Liver (tissue), 9 donors: ENCODE results near the gene GSTM3. TPM values are rescaled to one million over a fixed set of nuclear protein-coding genes. Genes with fewer than 3 reads are reported as not detected.
"Not testable (repeated sequence)": the region's sequence is repeated elsewhere in the genome, so short reads cannot be mapped to it uniquely, and the experiment has no call there.

ENCODE experiments used
- DNase-seq: peaks from one replicate; pipeline ENCODE4 v3.0.0-alpha.2; 2017; ENCODE audit warnings: low spot score
- H3K27ac ChIP-seq, 2 donors: one replicate each; pipeline ENCODE4 v1.7.0; 2013; ENCODE audit warnings: inconsistent platforms in 2 of 2, low read length in 2 of 2, control low read depth in 1 of 2, low read depth in 1 of 2, mild to moderate bottlenecking in 1 of 2
- H3K27me3 ChIP-seq, 4 donors: one replicate each; pipeline versions ENCODE4 v1.6.1 to v1.7.0; 2013; ENCODE audit warnings: low read length in 3 of 4, inconsistent platforms in 1 of 4, mild to moderate bottlenecking in 1 of 4, moderate library complexity in 1 of 4; ENCODE audit not compliant: control insufficient read depth in 4 of 4, insufficient read depth in 4 of 4
- H3K36me3 ChIP-seq, 4 donors: one replicate each; pipeline versions ENCODE4 v1.6.1 to v1.7.0; 2013; ENCODE audit warnings: low read length in 3 of 4, mild to moderate bottlenecking in 3 of 4, low read depth in 1 of 4, moderate library complexity in 1 of 4; ENCODE audit not compliant: control insufficient read depth in 4 of 4, insufficient read depth in 3 of 4
- H3K4me1 ChIP-seq, 4 donors: one replicate each; pipeline versions ENCODE4 v1.6.1 to v1.7.0; 2013; ENCODE audit warnings: low read length in 3 of 4, mild to moderate bottlenecking in 3 of 4, moderate library complexity in 1 of 4; ENCODE audit not compliant: control insufficient read depth in 4 of 4, insufficient read depth in 4 of 4
- H3K4me3 ChIP-seq, 3 donors: one replicate each; pipeline versions ENCODE4 v1.6.1 to v1.7.0; 2013; ENCODE audit warnings: low read length in 3 of 3, control low read depth in 1 of 3, low read depth in 1 of 3, mild to moderate bottlenecking in 1 of 3
- H3K9ac ChIP-seq, 2 donors: one replicate each; pipeline ENCODE4 v1.7.0; 2013; ENCODE audit warnings: low read length in 2 of 2, mild to moderate bottlenecking in 2 of 2, moderate library complexity in 2 of 2, control low read depth in 1 of 2, low read depth in 1 of 2
- H3K9me3 ChIP-seq, 4 donors: one replicate each; pipeline versions ENCODE4 v1.6.1 to v1.7.0; 2013; ENCODE audit warnings: low read length in 3 of 4; ENCODE audit not compliant: control insufficient read depth in 4 of 4
- ATF3 ChIP-seq: IDR thresholded peaks from 2 replicates; pipeline ENCODE4 v1.6.1; 2016; ENCODE audit warnings: antibody characterized with exemption
- EGR1 ChIP-seq, 2 donors: IDR thresholded peaks; 2 replicates each; pipeline ENCODE4 v1.6.1; 2016 to 2018; ENCODE audit warnings: antibody characterized with exemption in 2 of 2, low read depth in 2 of 2
- FOXA1 ChIP-seq: IDR thresholded peaks from 2 replicates; pipeline ENCODE4 v1.6.1; 2016; ENCODE audit warnings: antibody characterized with exemption
- GABPA ChIP-seq, 2 donors: IDR thresholded peaks in 1 of 2; conservative IDR thresholded peaks in 1 of 2; 2 replicates each; pipeline ENCODE4 v1.6.1; 2016; ENCODE audit warnings: antibody characterized with exemption in 2 of 2, mild to moderate bottlenecking in 1 of 2, moderate library complexity in 1 of 2
- RXRA ChIP-seq, 2 donors: IDR thresholded peaks; 2 replicates each; pipeline ENCODE4 v1.6.1; 2017 to 2018; ENCODE audit warnings: antibody characterized with exemption in 2 of 2, mild to moderate bottlenecking in 1 of 2
- SP1 ChIP-seq: IDR thresholded peaks from 2 replicates; pipeline ENCODE4 v1.6.1; 2018; ENCODE audit warnings: antibody characterized with exemption, mild to moderate bottlenecking
- TAF1 ChIP-seq: conservative IDR thresholded peaks from 2 replicates; pipeline ENCODE4 v1.6.1; 2016; ENCODE audit warnings: antibody characterized with exemption, mild to moderate bottlenecking
- YY1 ChIP-seq: IDR thresholded peaks from 2 replicates; pipeline ENCODE4 v1.6.1; 2016; ENCODE audit warnings: antibody characterized with exemption, mild to moderate bottlenecking
- WGBS: extraction: QIAGEN DNeasy Blood & Tissue Kit; methylation state at CpG from one replicate; pipeline ENCODE4 v1.1.7; 2013; 5-methylcytosine and 5-hydroxymethylcytosine counted together
- polyA plus RNA-seq, 2 donors: library from polyadenylated mRNA; stranded (reverse) in 1 of 2; unstranded in 1 of 2; fragments of 200-250 nt in 1 of 2; fragments of >200 nt in 1 of 2; fragmentation: Nextera tagmentation in 1 of 2; extraction: Ambion mirVana in 1 of 2; gene quantifications; one replicate each; pipeline versions ENCODE4 v1.2.1 to v1.2.3, GENCODE V29; 2013 to 2015
- total RNA-seq, 2 donors: library from RNA; depleted of rRNA; stranded (reverse); fragments of >200 nt; gene quantifications; one replicate each; pipeline ENCODE4 v1.2.3, GENCODE V29; 2014
- TF ChIP-seq, protein P1 (sequence below): fragments of 150-350 bp; IDR thresholded peaks from 2 replicates; pipeline ENCODE4 v1.5.1; 2017; ENCODE audit warnings: improper control_type of control experiment, low read depth, low read length; ENCODE audit not compliant: missing input control
- donor health status: healthy.
- donor health status: healthy.
- donor health status: healthy.
- donor health status: healthy.
- donor health status: healthy.

Gene GSTM3
- total and polyA plus RNA-seq, 4 donors = 6.9 to 51.5 (median 34.9) TPM

GRCh38 chr1:109766991-109767636, 26.3 kb upstream of the GSTM3 start:
- WGBS = 82% methylated on average over 17 of the region's 17 CpGs
- H3K4me3 ChIP-seq, H3K27ac ChIP-seq, H3K4me1 ChIP-seq, H3K9me3 ChIP-seq, H3K27me3 ChIP-seq, DNase-seq, H3K36me3 ChIP-seq, H3K9ac ChIP-seq: not testable (repeated sequence)

GRCh38 chr1:109765896-109766615, 25.2 kb upstream of the GSTM3 start:
- Histone ChIP-seq H3K4me3 (no peak overlapping the region), H3K27ac (no peak overlapping the region), H3K36me3 (no peaks in the 10 kb centered on the region), H3K9ac (no peak overlapping the region), H3K4me1 (peaks cover 0 to 5% (median 2%) of the 10 kb centered on the region in 4 donors), H3K9me3 (no peaks in the 10 kb centered on the region), H3K27me3 (no peaks in the 10 kb centered on the region)
- TF ChIP-seq ATF3 (no peak), FOXA1 (no peak), SP1 (no peak), EGR1 (IDR thresholded peaks at IDR 0.05; ENCODE audit: low read depth in 2 of 2) (no peak), TAF1 (no peak), GABPA (IDR thresholded peaks at IDR 0.05 in 1 of 2, conservative IDR thresholded peaks at IDR 0.05 in 1 of 2) (no peak)
- TF ChIP-seq, protein P1, sequence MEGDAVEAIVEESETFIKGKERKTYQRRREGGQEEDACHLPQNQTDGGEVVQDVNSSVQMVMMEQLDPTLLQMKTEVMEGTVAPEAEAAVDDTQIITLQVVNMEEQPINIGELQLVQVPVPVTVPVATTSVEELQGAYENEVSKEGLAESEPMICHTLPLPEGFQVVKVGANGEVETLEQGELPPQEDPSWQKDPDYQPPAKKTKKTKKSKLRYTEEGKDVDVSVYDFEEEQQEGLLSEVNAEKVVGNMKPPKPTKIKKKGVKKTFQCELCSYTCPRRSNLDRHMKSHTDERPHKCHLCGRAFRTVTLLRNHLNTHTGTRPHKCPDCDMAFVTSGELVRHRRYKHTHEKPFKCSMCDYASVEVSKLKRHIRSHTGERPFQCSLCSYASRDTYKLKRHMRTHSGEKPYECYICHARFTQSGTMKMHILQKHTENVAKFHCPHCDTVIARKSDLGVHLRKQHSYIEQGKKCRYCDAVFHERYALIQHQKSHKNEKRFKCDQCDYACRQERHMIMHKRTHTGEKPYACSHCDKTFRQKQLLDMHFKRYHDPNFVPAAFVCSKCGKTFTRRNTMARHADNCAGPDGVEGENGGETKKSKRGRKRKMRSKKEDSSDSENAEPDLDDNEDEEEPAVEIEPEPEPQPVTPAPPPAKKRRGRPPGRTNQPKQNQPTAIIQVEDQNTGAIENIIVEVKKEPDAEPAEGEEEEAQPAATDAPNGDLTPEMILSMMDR = no peak
- WGBS = 76% methylated on average over 13 of the region's 13 CpGs
- DNase-seq = no peak

DNA sequence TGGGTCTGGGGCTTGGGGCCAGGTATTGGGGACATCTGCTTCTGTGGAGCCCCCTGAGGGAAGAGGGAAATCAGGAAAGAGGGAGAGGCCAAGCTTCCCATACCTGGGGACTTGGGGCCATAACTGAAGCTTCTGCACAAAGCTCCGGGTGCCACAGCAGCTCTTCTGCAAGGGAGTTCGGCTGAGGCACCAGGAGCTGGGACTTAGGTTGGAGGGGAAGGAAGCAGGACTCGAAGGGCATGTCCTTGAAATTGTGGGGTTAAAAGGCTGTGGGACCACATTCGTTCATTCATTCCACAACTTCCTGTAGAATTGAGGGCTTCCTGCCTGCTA, 24.6 kb upstream of the GSTM3 start:
- Histone ChIP-seq H3K9ac (no peak overlapping the region), H3K4me1 (peaks cover 0 to 5% (median 2%) of the 10 kb centered on the region in 4 donors), H3K27ac (no peak overlapping the region), H3K27me3 (no peaks in the 10 kb centered on the region), H3K4me3 (no peak overlapping the region), H3K36me3 (no peaks in the 10 kb centered on the region), H3K9me3 (no peaks in the 10 kb centered on the region)
- TF ChIP-seq SP1 (no peak), YY1 (no peak), RXRA (IDR thresholded peaks at IDR 0.05) (no peak)
- no peak for DNase-seq
- WGBS = 81% methylated on average over 4 of the region's 4 CpGs
